HG03520 (cell line): ENCODE data around the gene MN1.

Source experiments
- ATAC-seq: cut with Tn5 transposase; IDR thresholded peaks from one replicate; pipeline ENCODE4 v1.9.1; 2021; ENCODE audit warnings: mild to moderate bottlenecking, moderate library complexity; ENCODE audit not compliant: unreplicated experiment

Gene MN1

DNA sequence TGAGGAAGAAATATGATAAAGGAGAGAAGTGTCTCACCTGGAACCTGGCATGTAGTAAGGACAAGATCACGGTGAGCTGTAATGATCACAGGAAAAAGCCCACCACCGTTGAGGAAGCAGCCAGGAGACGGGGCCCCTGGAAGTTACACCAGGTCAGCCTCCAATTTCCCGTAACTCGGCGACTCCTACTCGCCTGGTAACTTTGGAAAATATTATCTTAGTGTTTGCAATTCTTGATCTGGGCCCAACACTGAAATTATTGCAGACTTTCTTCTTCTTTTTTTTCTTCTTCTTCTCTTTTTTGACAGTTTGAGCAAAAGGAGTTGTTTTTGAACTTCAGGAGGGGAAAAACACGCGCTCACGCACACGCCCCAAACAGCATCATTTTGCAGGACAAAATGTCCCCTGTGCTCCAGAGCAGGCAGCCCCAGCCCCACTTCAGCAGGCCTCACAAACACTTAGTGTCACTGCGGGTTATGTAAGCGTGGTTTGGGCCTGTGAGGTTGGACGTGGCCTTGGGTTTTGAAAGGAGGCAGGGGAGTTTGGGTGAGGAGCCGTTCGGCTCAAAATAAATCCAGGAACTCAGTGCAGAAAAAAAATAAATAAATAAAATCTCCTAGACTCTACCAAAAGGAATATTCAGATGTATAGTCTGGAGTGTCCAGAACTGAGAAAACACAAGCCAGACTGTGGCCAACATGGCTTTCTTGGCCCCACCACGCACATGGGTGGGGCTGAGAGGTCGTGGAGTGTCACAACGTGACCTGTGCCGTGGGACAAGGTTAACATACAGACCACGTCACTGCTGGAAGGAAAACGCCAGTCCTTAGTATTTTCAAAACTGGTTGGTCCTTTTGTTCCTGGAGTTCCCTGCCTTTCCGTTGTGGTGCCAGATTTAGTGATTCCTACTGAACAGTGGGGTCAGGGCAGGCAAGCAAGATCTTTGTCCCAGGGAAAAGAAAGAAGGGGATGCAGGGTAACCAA is 26.3 kb upstream of the MN1 start:
- no peak for ATAC-seq

DNA sequence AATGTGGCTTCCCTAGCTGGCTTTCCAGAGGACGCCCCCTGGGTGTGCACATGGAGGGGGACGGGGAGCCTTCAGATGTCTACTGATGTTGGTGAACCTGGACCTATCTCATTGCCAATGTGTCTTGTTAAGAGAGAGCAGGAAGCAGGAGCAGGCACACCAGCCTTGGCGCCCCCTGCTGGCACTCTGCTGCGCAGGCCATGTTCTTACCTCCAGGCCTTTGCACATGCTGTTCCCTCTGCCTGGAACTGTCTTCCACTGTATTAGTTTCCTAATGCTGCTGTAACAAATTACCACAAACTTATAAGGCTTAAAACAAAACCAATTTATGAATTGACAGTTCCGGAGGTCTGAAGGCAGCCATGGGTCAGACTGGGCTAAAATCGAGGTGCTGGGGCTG is 23.6 kb upstream of the MN1 start:
- ATAC-seq: no peak

DNA sequence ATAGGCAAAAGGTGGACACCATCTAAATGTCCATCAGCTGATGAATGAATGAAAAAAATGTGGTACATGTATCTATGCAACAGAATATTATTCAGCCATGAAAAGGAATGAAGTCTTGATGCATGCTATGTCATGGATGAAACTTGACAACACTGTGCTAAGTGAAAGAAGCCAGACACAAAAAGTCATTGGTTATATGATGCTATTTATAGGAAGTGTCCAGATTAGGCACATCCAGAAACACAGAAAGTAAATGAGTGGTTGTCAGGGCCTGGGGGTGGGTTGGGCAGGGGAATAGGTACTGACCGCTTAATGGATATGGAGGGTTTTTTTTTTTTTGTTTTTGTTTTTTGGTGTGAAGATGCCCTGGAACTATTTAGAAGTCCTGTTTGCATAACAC is 21.7 kb upstream of the MN1 start:
- no peak for ATAC-seq

DNA sequence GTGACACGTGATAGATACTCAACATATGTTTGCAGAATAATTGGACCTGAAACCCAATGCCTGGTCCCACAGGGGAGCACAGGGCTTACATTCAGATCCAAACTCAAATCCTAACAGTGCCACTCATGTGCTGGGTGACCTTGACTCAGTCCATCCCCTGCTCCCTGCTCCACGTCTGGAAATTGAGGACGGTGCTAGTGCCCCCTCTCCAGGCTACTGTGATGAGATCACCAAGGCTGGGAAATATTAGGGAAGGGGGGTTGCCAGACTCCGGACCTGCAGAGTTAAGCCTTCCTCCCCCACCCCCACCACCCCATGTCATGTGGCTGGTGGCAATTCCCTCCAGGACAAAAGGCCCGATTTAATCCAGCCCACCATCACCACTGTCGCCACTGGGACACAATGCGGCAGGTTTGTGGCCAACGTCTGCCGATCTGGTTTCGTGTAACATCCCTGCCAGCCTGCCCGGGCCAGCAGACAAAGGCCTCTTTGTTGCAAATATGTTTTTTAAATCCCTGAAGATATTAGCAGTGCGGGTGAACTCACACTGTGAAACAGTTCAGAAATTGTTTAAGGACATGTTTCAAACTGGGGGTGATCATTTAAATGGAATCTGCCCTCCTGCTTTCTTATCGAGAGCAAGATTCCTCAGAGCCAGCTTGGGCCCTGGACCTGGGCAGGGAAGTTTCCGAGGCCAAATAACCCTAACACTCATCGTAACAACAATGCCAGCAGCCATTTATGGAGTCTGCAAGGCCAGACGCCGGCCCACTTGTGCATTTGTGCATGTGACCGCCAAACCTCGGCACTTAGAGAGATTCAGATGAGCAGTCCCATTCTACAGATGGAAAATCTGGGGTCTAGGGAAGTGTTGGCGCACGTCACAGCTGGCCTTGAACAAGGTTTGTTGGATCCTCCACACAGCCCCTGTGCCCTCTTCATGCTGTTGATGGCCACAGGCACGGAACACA is 19.6 kb upstream of the MN1 start:
- no peak for ATAC-seq

DNA sequence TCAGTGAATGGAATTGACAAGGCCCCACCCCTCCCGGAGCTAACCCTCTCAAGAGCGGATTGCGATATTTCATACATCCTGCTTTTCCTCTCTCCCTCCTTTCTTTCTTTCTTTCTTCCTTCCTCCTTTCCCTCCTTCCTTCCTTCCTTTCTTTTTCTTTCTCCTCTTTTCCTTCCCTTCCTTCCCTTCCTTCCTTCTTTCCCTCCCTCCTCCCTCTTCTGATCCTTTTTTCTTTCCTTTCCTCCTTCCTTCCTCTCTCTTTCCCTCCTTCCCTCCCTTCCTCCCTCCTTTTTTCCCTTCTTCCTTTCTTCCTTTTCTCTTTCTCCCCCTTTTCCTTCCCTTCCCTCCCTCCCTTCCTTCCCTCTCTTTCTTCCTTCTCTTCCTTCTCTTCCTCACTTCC is 15.0 kb upstream of the MN1 start:
- no peak for ATAC-seq

DNA sequence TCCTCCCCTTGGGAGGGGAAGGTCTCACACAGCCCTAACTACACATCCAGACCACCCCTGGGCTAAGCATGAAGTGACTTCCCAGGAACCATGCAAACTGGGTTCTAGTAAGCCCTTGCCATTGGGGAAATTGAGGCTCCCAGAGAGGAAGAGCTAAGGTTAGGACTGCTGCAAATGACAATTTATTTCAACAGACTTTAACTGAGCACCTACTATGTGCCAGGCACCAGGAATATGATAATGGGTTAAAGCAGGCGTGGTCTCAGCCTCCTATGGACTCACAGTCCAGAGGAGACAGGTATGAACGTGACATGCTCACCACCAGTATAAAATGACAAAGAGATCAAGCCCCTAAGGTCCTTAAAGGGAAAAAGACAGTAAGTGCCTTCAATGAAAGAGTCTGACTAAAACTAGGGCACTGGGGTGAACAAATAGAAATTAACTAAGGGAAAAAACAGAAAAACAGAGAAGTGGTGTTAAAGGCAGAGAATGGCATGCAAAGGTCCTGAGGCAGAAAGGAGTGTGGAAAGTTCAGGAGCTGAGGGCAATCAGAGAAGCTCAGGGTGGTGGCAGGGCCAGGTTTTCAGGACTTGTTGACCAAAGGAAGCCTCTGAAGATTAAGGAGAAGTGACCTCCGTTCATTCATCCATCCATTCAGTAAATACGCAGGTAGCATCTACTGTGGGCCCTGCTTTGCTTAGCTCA is 14.4 kb upstream of the MN1 start:
- no peak for ATAC-seq

DNA sequence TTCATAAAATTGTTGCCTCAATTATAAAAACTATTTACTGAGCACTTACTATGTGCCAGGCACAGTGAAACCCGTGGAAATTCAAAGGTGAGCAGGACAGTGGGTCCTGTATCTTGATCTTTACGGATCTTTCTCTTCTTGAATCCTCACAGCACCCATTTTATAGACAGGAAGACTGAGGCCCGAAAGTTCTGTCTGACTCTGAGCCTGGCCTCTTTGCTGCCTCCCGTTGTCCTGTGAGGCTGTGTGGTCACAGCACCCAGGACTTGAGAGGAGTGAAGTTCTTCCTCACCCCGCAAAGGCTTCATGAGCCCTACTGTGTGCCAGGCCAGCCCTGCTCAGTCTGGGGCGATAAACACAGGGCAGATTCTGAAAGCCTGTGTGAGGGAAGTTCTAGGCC is 13.4 kb upstream of the MN1 start:
- no peak for ATAC-seq

DNA sequence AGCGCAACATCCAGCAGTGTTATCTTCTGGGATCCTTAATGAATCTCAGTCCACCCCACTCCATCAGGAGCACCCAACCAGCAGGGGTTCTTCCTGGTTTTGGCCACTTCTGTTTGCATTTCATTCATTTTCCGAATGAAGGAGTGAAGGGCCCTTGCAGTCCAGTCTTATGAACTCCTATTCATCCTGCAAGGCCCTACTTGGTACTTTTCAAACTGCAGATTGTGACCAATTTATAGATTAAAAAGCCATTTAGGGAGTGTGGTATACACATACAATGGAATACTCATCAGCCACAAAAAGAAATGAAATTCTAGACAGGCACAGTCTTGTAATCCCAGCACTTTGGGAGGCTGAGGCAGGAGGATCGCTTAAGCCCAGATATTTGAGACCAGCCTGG is 10.2 kb upstream of the MN1 start:
- no peak for ATAC-seq

DNA sequence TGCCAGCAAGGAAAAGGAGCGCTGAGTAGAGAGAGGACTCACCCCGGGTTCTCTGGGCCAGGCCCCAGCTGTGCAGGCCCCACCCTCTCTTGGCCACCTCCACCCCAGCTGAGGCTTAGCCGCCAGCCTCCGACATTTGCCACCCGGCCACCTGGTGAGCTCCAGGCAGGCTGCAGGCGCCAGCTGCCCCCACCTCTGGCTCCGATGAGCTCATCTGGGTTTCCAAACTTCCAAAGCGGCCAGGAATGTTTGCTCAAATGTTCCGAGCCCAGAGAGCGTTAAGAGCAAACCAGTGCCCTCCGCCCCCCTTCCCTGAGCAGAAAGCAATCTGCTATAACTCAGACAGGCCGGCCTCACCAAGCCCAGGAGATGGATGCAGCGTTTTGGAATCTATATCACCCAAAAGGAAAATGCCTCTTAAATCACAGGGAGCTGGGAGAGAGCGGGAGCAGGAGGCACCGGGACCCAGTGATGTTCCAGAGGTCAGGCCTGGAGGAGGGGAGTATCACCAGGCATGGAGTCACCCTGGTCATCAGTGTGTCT is 9.1 kb upstream of the MN1 start:
- no peak for ATAC-seq

DNA sequence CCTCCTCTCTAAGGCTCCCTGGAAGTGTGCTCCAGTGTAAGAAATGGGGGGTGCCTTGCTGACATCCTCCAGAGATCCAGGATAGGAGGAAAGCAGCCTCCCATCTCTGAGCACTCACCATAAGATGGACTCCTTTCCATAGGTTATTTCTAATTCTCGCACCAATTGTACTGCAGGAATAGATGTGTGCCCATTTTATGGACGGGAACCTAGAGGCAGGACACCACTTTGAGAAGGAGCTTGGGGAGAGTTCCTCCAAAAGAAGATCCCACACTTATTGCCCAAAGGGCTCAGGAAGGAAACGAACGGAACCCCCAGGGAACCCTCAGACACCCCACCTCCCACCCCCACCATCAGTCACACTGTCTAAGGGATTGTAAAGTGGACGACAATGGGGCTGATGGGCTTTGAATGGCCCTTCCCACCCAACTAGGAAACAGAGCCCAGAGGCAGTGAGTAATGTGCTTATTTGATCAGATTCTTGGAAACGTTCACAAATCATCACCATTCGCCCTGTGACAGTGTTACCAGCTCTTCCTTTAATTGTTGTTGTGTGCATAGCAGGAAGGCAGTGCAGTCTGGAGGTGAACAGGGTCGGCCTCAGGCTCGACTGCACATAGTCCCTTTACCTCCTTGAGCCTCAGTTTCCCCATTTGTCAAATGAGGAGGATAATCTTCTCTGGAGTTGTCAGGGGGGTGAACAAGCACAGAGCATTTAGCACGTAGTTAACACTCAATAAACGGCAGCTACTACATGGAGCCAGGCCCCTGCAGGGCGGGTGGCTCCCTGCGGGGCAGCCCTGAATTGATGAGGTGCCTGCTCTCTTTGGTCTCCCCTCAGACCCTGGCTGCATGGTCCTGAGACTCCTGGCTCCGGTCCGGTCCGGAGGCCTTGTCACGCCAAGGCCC is 8.4 kb upstream of the MN1 start:
- no peak for ATAC-seq

DNA sequence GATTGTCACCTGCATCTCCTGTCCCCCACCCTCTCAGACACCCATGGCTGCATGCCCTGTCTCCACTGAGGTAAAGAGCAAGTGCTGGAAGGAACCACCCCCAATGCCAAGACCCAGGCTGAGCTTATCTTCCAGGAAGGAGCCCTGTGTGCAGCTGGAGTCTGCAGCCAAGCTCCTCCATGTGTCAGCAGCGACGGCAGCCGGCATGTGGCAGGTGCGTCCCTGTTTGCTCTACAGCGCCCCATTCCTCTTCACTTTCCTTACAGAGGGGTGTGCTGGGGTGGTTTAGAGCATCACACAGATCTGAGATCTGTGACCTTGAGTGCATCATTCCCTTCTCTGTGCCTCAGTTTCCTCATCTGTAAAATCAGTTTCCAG is 7.7 kb upstream of the MN1 start:
- ATAC-seq: no peak

DNA sequence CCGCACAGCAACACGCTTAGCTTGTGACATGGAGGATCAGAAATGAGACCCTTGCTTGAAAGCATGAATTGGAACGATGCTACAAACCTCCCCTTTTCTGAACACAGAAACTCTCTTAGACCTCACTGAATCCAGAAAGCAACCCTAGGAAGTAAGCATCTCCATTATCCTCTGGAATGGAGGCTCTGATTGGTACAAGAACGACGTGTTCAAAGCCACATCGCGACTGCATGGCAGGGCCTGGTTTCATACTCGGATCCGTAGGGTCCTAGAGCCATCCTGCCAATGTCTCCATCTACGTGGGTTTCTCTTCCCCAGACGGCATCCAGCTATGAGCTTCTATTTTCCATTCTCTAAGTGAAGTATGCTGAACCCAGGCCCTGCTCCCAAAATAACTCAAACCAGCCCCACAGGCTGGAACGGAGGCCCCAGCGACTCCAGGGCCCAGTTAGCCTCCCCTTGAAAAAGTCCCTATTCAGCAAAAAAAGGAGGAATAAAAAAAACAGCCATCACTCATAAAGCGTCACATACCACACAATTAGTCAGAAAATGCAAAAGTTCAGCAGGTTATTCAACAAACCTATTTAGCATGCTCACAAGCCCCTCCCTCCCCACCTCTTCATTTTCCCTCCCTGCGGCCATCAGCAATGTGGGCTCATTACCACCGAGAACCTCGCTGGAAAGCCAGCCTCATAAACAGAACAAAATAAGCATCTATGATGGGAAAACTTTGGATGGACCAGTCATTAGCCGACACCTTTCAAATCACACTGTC is 7.1 kb upstream of the MN1 start:
- ATAC-seq: no peak

DNA sequence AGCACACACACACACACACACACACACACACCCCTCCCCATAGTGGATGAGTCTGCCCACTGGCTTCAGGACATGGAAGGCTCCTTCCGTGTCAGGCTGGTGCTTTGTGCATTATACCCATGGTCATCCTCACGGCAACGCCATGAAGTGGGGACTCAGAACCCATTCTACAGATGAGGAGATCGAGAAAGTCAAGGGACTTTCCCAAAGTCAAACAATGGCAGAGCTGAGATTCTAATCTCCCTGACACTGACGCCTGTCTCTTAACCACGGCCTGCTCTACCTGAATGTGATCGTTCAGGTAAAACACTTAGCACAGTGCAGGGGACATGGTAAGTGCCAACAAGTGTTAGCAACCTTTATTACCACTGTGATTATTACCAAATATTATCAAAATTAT is 4.3 kb upstream of the MN1 start:
- no peak for ATAC-seq

DNA sequence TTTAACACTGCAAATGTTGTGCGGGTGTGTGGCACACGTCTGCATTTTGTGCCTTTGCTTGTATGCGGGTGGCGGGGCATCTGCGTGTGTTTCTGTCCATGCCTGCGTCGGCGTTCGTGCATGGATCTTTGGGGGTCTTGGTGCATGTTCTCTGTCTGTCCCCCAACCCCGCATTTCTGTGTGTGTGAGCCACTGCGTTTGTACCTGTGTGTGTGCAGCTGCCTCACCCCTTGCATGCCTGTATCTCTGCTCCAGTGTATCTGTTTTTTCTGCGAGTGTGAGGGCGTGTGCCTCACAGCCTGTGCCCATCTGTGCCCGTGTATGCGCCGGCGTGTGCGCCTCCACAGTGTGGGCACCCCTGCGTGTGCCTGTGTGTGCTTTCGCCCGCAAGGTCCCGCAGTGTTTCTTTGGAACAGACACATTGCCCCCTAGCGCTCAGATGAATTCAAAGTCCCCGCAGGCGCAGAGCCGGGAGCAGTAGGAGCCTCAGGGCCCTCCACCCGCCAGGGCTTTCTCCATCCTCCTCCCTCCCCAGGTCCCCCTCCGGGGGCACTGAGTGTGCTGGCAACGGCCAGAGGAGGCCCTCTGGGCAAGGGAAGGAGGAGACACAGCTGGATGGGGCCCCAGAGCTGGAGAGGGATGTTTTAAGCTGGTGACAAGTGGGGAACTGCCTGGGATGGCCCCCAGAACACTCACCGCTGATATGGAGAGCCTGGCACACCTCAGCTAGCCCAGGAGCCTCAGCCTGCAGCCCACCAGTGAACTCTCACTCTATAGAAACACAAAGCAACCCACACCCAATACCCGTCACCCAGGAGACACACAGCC is 3.1 kb upstream of the MN1 start:
- no peak for ATAC-seq

DNA sequence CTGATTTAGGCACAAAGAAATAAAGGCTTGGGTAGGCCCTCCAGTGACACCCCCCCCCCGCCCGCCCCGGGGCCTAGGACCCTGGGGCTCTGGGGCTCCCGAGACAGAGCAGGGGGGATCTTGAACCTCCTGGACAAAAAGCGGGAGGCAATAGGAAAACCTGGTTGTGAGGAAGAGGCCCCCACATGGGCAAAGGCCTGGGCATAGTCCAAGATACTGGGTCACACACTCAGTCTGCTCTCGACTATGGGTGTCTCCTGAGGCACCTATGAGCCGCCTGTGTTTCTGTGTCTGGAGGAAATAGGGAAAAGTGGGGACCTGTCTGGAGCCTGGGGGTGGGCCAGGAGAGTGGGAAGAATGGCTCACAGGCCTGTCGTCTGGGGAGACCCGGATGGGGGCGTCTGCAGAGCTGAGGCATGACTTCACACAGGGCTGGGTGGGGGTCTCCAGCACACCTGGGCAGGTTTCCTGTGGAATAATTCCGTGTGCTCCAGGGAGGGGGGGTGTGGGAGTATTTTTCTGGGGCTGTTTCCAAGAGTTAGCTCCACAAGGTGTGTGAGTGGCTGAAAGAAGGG is 2.4 kb upstream of the MN1 start:
- ATAC-seq: no peak

DNA sequence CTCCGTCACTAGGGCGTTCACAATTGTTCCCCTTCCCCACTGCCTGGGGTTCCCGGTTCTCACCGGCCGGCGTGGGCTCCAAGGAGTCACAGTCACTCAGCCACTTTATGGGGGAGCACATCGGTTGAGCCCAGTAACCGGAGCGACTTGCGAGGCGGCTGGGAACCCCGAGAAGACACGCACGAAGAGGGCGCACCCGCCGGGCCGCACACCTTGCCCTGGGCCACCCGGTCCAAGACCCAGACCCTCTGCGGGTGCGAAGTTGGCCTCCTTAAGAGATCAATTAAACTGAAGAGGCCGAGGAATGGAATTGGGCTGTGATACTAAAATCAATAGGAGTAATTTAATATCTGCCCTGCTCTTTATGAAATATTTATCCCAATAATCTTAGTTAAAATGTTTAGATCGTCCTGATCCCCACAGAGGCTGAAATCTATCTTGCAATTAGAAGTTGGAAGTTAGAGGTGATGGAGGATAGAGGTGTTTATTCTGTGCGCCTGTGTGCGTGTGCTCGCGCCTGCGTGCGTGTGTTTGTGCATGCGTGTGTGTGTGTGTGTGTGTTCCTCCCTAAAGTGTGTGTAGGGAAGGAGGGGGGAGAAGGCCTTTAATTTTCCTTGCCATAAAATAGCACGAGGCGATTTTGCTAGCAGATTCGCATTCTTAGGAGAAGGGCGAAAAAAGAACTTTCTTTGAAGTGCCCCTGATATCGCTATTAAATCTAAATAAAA is 954 bp upstream of the MN1 start:
- ATAC-seq: no peak

DNA sequence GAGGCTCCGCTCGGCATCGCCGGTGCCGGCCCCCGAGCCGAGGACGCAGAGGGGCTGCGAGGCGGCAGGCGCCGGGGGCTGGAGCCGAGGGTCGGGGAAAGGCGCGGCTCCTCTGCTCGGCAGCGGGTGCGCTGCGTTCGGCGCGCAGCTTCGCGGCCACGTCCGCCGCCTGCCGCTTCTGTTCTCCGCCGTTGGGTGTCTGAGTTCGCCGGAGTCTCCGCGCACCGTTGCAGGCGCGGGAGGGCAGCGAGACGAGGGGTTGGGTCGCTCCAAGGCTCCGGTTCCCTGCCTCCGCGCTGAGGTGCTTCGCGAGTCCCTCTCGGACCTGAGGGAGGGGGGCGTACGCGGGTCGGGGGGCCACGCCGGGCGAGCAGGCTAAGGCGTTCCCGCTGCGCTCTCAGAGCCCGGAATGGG is 347 bp downstream of the MN1 start:
- no peak for ATAC-seq
